Dermis microvascular lymphatic vessel endothelial cell (primary cell): Measurements from ENCODE around the gene SBK2. TPM values are rescaled to one million over a fixed set of nuclear protein-coding genes. Genes with fewer than 3 reads are reported as not detected.
"Not testable (repeated sequence)": the region's sequence is repeated elsewhere in the genome, so short reads cannot be mapped to it uniquely, and the experiment has no call there.

Experiments used
- DNase-seq, 2 donors: peaks; one replicate each; pipeline versions ENCODE4 v3.0.0 to v3.0.0-alpha.2; 2010; ENCODE audit warnings: low read depth in 2 of 2
- total RNA-seq: library from RNA; depleted of rRNA; stranded (reverse); fragments of >200 nt; gene quantifications from 2 replicates; pipeline ENCODE4 v1.2.1, GENCODE V29; 2014

Gene SBK2
- total RNA-seq, 1 donor from 2014 or later = not detected

- no peak for DNase-seq
Measured at GRCh38 chr19:55535173-55535964, 1.6 kb downstream of the SBK2 start.

GRCh38 chr19:55534280-55534679, 2.7 kb downstream of the SBK2 start:
- DNase-seq = not testable (repeated sequence)

- no peak for DNase-seq
Measured at GRCh38 chr19:55530996-55531395, 5.9 kb downstream of the SBK2 start.

GRCh38 chr19:55529636-55530234, 7.2 kb downstream of the SBK2 start:
- DNase-seq = no peak

DNA sequence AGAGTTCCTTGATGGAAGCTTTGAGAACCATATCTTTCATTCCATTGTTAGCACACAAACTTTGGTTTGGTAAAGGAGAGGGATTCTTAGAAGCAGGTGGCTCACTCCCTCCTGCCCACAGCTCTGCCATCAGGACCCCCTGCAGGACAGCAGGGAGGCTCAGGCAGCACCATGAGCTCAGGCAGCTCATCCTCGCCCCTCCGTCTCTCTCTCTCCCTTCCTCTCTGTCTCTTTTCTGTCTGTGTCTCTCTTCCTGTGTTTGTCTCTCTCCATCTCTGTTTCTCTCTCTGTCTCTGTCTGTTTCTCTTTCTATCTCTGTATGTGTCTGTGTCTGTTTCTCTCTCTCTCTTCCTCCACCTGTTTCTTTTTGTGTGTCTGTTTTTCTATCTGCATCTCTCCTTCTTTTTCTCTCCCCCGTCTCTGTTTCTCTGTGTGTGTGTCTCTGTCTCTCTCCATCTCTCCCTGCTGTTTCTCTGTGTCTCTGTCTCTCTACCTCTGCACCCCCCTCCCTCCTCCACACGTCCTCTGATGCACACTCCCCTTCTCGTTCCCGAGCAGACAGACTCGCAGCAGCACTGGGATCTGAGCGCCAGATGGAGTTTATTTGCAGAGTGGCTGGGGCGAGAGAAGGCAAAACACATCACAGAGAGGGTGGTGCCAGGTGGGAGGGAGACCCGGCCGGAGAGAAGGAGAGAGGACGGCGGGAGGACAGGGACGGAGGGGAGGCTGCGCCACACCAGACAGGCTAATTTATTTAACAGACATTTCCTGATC, 8.7 kb downstream of the SBK2 start:
- DNase-seq = no peak

DNA sequence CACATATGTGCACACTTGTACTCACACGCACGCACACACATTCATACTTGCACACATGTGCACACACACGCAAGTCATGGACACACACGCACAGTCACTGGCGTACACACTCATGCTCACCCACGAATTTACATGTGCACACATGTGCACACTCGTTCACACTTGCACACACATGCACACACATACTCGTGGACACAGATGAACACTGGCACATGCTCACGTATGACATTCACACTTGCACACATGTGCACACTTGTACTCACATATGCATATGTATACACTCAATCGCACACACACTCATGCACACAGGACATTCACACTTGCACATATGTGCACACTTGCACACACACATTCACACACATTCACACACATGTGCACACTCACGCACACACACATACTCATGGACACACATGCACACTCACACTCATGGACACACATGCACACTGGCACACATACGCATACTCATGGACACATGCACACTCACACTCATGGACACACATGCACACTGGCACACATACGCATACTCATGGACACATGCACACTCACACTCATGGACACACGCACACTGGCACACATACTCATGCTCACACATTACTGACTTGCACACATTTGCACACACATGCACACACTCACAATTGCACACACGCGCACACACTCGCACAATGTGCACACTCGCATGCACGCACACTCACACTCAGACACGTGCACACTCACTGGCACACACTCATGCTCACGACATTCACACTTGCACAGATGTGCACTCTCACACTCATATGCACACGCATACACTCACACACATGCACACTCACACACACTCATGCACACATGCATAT, 9.5 kb downstream of the SBK2 start:
- DNase-seq = no peak

DNA sequence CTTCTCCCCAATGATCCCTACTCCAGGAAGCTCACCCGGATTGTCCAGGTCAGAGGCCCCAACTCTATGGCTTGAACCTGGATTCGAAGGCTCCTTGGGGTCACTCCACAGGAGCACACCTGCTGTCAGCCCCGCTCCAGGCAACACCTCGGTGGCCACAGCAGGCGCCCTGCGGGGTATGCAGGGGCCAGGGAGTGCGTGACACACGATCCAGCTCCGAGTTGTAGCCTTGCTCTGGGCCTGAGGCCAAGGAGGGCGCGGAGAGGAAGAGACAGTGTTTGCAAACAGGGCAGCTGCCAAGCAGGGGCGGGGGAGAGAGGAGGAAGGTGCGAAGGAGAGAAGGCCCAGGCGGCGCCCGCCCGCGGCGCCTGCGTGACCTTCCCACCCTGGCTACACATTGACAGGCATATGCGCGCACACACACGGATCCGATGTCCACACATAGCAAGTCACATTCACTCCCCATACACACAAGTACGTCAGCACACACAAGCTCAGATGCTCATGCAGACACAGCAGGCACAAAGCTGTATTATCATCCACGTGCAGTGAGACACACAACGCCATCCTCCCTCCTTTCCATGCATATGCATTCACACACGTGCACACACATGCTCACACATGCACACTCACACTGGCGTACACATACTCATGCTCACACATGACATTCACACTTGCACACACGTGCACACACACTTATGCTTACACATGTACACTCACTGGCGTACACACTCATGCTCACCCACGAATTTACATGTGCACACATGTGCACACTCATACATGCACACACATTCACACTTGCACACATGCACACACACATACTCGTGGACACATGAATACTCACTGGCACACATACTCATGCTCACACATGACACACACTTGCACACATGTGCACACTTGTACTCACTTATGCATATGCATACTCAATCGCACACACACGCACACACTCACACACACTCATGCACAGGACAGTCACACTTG, 10.4 kb downstream of the SBK2 start:
- peak; percentile 40 to 61 for DNase-seq

GRCh38 chr19:55525289-55526101, 11.4 kb downstream of the SBK2 start:
- DNase-seq = no peak

GRCh38 chr19:55520691-55521292, 16.1 kb downstream of the SBK2 start:
- no peak for DNase-seq

DNA sequence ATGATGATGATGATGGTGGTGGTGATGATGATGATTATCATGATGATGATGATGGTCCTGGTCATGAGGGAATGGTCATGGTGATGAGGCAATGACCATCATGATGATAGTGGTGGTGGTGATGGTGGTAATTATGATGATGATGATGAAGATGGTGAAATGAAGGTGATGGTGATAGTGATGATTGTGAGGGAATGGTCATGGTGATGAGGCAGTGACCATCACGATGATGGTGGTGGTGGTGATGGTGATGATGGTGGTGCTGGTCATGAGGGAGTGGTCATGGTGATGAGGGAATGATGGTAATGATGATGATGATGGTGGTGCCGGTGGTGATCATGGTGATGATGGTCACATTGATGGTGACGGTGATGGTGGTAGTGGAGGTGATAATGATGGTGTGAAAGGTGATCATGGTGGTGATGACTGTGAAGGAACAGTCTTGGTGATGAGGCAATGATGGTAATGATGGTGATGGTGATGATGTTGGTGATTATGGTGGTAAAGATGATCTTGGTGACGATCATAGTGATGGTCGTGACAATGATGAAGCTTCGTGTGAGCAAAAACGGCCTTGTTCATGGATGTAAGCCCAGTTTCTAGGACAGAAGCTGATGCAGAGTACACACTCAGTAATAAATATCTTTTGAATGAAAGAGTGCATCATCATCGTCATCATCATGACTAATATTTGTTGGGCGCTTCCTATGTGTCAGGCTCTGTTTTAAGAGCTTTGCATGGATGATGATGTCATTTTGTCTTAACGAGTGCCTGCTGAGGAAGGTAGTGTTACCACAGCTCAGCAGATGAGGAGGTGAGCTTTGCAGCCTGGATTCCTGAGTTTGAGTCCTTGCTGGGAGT, 17.3 kb downstream of the SBK2 start:
- DNase-seq = peak in 1 of 2 donors; percentile 30

DNA sequence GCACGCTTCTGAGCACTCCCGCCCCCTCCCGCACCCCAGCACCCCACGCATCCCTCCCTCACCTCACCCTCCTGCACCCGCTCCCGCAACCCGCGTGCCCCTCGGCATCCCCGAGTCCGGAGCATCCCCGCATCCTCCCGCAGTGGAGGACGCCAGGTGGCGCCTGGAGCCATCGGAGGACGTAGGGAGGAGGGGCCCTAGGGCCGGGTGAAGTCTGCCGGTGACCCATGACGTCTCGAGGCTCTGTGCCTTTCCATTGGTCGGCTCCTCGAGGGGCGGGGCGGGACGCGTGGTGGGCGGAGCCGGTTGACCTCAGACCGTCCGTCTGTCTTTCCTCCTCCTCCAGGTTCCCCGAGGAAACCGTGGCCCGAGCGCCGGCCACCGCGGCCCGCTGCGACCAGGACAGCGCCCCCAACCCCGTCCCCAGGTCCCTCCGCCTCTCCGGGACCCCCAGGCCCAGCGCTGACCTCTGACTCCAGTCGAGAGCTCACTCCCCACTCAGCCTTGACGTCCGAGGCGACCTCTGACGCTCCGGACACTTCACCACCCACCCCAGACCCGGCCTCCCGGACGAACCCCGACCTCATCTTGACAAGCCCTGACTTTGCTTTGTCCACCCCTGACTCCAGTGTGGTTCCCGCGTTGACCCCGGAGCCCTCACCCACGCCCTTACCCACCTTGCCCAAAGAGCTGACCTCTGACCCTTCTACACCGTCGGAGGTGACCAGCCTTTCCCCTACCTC, 19.9 kb downstream of the SBK2 start:
- peak; percentile 86 to 92 for DNase-seq

DNA sequence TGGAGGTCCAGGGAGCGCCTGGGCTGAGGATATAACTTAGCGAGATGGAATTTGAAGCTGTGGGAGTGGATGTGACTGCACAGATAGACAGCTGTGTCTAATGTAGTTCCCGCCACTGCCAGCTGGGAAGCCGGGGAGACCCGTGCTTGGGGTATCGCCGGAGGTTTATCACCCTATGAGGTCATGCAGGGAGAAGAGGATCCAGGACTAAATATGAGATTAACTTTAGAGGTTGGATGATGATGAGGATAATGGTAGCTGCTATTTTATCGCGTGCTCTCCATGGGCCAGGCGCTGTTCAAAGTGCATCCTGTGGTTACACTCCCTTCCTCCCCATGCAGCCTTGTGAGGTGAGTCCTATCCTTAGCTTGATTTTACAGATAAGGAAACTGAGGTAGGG, 28.8 kb downstream of the SBK2 start:
- no peak for DNase-seq

GRCh38 chr19:55504981-55505380, 32.0 kb downstream of the SBK2 start:
- DNase-seq = no peak

DNA sequence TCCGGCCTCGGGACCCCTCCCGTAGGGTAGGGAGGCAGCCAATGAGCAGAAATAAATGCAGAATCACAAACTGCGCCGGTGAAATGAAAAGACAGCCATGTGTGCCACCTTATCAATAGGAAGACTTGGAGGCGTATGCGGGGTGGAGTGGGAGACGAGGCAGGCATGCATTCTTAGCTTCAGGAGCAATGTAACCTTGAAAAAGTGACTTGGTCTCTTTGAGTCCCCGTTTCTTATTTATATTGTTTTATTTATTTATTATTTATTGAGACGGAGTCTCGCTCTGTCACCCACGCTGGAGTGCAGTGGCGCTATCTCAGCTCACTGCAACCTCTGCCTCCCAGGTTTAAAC, 32.7 kb downstream of the SBK2 start:
- no peak for DNase-seq

DNA sequence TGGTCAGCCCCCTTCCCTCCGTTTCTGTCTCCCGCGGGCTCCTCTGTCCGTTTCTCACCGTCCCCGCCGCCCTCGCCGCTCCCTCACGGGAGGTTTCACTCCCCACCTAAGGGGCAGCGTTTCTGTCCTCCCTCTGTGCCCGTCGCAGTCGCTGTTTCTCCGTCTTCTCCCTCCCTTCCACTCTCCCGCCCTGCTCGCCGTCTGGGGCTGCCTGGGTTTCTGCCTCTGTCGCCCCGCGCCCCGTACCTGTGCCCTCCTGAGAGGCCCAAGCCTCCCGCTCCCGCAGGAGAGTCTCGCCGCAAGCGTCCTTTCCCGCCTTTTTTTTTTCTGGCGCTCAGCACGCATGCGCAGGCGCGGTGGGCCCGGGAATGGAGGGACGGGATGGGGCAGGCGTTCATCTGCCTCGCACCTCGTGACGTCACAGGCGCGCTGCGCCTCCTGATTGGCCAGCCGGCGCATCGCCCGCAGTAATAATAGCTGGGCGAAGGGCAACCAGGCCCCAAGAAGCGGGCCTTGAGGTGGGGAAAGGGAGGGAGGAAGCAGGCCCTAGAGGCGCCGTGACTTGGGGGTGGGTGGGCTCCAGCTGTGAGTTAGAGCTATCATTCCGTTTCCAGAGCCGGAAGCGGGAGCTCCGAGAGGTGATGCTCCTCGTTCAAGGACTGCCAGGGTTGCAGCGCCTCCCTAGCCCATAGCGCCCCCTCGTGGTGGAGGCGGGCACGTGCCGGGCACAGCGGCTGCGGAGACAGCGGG, 33.3 kb downstream of the SBK2 start:
- peak; percentile 86 to 92 for DNase-seq

GRCh38 chr19:55503157-55503501, 33.8 kb downstream of the SBK2 start:
- DNase-seq = no peak
